ENCODE results near the gene AKT3.

The AKT3 gene

DNA sequence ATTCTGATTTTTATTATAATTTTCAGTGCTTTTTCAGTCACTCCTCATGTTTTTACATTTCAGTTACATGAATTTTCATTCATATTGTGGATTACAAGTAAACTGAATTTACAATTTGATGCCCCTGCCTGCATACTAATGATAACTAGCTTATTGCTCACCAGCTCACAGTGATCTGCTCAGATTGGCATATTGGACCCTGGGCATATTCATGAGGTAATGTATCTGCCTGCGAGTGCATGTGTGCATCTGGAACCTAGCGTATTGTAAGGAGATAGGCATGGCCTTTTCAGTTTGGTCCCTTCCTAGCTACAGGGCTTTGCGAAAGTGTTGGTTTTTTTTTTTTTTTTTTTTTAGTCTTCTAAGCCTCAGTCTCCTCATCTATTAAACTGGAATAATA is 380.5 kb downstream of the AKT3 start:
- TF ChIP-seq EZH2phosphoT487 (IDR thresholded peaks at IDR 0.05; ENCODE audit: borderline replicate concordance, low read length): no peak
- TF ChIP-seq, protein P1, sequence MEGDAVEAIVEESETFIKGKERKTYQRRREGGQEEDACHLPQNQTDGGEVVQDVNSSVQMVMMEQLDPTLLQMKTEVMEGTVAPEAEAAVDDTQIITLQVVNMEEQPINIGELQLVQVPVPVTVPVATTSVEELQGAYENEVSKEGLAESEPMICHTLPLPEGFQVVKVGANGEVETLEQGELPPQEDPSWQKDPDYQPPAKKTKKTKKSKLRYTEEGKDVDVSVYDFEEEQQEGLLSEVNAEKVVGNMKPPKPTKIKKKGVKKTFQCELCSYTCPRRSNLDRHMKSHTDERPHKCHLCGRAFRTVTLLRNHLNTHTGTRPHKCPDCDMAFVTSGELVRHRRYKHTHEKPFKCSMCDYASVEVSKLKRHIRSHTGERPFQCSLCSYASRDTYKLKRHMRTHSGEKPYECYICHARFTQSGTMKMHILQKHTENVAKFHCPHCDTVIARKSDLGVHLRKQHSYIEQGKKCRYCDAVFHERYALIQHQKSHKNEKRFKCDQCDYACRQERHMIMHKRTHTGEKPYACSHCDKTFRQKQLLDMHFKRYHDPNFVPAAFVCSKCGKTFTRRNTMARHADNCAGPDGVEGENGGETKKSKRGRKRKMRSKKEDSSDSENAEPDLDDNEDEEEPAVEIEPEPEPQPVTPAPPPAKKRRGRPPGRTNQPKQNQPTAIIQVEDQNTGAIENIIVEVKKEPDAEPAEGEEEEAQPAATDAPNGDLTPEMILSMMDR (IDR thresholded peaks at IDR 0.05; ENCODE audit: low read depth, low read length, poor library complexity, severe bottlenecking): no peak
- H4K20me1 ChIP-seq (ENCODE audit: control insufficient read depth, insufficient read depth, low read depth, low read length): no peaks in the 10 kb centered on the region
- H3K4me3 ChIP-seq (ENCODE audit: low read length): no peak overlapping the region
- no peaks in the 10 kb centered on the region for H3K9me2 ChIP-seq (replicated peaks; ENCODE audit: control insufficient read depth, low read length)
- H3K79me2 ChIP-seq (ENCODE audit: control insufficient read depth, low read length): no peaks in the 10 kb centered on the region
- no peaks in the 10 kb centered on the region for H3F3A ChIP-seq (ENCODE audit: control insufficient read depth, insufficient read depth)
- H3K4me2 ChIP-seq (ENCODE audit: low read length): no peak overlapping the region
- no peaks in the 10 kb centered on the region for H3K36me3 ChIP-seq (ENCODE audit: control insufficient read depth, low read length)
- no peaks in the 10 kb centered on the region for H3K27me3 ChIP-seq (ENCODE audit: control insufficient read depth, low read length)
- no peaks in the 10 kb centered on the region for H3K9me3 ChIP-seq (ENCODE audit: control insufficient read depth, insufficient read depth, low read length)
- no peak overlapping the region for H3K27ac ChIP-seq (ENCODE audit: low read depth, low read length)
- H3K4me1 ChIP-seq (ENCODE audit: control insufficient read depth, low read length): peaks cover 8% of the 10 kb centered on the region; the same call in 1 of the 2 replicates

DNA sequence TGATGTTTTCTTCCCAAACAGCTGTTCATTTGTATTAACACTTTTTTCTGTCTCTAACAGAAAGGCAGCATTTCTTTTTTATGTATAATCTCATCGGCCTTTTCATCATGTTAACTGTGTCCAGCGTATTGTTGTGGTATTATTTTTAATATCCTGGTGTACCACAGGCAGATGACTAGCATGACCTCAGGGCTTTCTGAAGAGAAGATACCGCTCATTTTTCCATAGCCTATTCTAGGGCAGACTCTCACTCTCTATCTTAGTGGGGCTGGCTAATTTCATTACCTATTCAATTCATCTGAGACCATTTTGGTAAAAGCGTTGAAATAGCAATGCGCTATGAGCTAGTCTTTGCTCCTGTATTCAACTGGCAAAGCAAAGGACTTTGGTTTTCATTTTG is 384.3 kb downstream of the AKT3 start:
- Histone ChIP-seq H3K4me2 (ENCODE audit: low read length) (no peak overlapping the region), H3K9me2 (replicated peaks; ENCODE audit: control insufficient read depth, low read length) (no peaks in the 10 kb centered on the region), H3K4me3 (ENCODE audit: low read length) (no peak overlapping the region), H3K27me3 (ENCODE audit: control insufficient read depth, low read length) (no peaks in the 10 kb centered on the region), H3K4me1 (ENCODE audit: control insufficient read depth, low read length) (no peaks in the 10 kb centered on the region), H4K20me1 (ENCODE audit: control insufficient read depth, insufficient read depth, low read depth, low read length) (no peaks in the 10 kb centered on the region), H3F3A (ENCODE audit: control insufficient read depth, insufficient read depth) (no peaks in the 10 kb centered on the region), H3K36me3 (ENCODE audit: control insufficient read depth, low read length) (no peaks in the 10 kb centered on the region), H3K9me3 (ENCODE audit: control insufficient read depth, insufficient read depth, low read length) (no peaks in the 10 kb centered on the region), H3K79me2 (ENCODE audit: control insufficient read depth, low read length) (no peaks in the 10 kb centered on the region), H3K27ac (ENCODE audit: low read depth, low read length) (no peak overlapping the region)
- TF ChIP-seq, protein P1 (IDR thresholded peaks at IDR 0.05; ENCODE audit: low read depth, low read length, poor library complexity, severe bottlenecking): no peak
- no peak for TF ChIP-seq EZH2phosphoT487 (IDR thresholded peaks at IDR 0.05; ENCODE audit: borderline replicate concordance, low read length)

DNA sequence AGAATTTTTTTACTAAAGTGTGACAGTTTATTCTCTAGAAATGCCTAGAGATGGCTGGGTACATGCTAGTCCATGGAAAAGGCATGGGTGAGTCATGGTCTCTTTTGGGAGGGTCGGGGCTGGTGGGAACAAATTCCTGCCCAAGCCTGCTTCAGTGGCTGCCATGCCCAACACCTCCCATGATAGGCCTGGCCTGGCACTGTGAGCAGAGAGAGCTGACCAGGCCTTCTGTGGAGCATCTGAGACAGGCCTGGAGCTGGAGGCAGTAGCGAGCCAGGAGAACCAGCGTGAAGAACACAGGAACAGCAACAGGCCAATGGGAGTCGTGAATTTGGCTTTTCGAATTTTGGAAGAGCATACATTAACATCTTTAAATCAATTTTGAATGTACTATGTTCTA is 385.0 kb downstream of the AKT3 start:
- TF ChIP-seq, protein P1 (IDR thresholded peaks at IDR 0.05; ENCODE audit: low read depth, low read length, poor library complexity, severe bottlenecking): no peak
- TF ChIP-seq EZH2phosphoT487 (IDR thresholded peaks at IDR 0.05; ENCODE audit: borderline replicate concordance, low read length): no peak
- no peak overlapping the region for H3K4me2 ChIP-seq (ENCODE audit: low read length)
- no peaks in the 10 kb centered on the region for H3K9me2 ChIP-seq (replicated peaks; ENCODE audit: control insufficient read depth, low read length)
- no peak overlapping the region for H3K27ac ChIP-seq (ENCODE audit: low read depth, low read length)
- H3K36me3 ChIP-seq (ENCODE audit: control insufficient read depth, low read length): no peaks in the 10 kb centered on the region
- H3K4me3 ChIP-seq (ENCODE audit: low read length): no peak overlapping the region
- H3K9me3 ChIP-seq (ENCODE audit: control insufficient read depth, insufficient read depth, low read length): no peaks in the 10 kb centered on the region
- no peaks in the 10 kb centered on the region for H3F3A ChIP-seq (ENCODE audit: control insufficient read depth, insufficient read depth)
- H3K4me1 ChIP-seq (ENCODE audit: control insufficient read depth, low read length): no peaks in the 10 kb centered on the region
- no peaks in the 10 kb centered on the region for H4K20me1 ChIP-seq (ENCODE audit: control insufficient read depth, insufficient read depth, low read depth, low read length)
- no peaks in the 10 kb centered on the region for H3K79me2 ChIP-seq (ENCODE audit: control insufficient read depth, low read length)
- H3K27me3 ChIP-seq (ENCODE audit: control insufficient read depth, low read length): no peaks in the 10 kb centered on the region
